Activated CD4-positive, CD25-positive, alpha-beta regulatory T cell treated with anti-CD3 and anti-CD28 coated beads, Interleukin-2, amount 50 U/mL, for 72 hours (primary cell): Measurements from ENCODE around the gene HSPA4.
"Not testable (repeated sequence)": the region's sequence is repeated elsewhere in the genome, so short reads cannot be mapped to it uniquely, and the experiment has no call there.

Source experiments
- DNase-seq: peaks from one replicate; pipeline ENCODE4 v3.0.0; 2021

HSPA4 gene

GRCh38 chr5:133128066-133128465 lies 76.3 kb downstream of the HSPA4 start:
- DNase-seq: no peak

GRCh38 chr5:133129289-133129688 lies 77.5 kb downstream of the HSPA4 start:
- DNase-seq: no peak

GRCh38 chr5:133129950-133130349 lies 78.1 kb downstream of the HSPA4 start:
- DNase-seq: no peak

- no peak for DNase-seq
Measured at GRCh38 chr5:133130387-133131118, 78.7 kb downstream of the HSPA4 start.

GRCh38 chr5:133132717-133133116 lies 80.9 kb downstream of the HSPA4 start:
- no peak for DNase-seq

- DNase-seq: not testable (repeated sequence)
Measured at GRCh38 chr5:133133241-133133640, 81.4 kb downstream of the HSPA4 start.

GRCh38 chr5:133136890-133137289 lies 85.1 kb downstream of the HSPA4 start:
- DNase-seq: not testable (repeated sequence)

GRCh38 chr5:133140311-133140710 lies 88.5 kb downstream of the HSPA4 start:
- no peak for DNase-seq

GRCh38 chr5:133141746-133142145 lies 89.9 kb downstream of the HSPA4 start:
- no peak for DNase-seq

GRCh38 chr5:133142782-133143181 lies 91.0 kb downstream of the HSPA4 start:
- DNase-seq: no peak

- DNase-seq: no peak
Measured at GRCh38 chr5:133144245-133144981, 92.6 kb downstream of the HSPA4 start.

GRCh38 chr5:133145436-133146170 lies 93.8 kb downstream of the HSPA4 start:
- DNase-seq: no peak

GRCh38 chr5:133147411-133147810 lies 95.6 kb downstream of the HSPA4 start:
- DNase-seq: no peak

- DNase-seq: no peak
Measured at GRCh38 chr5:133147815-133148567, 96.2 kb downstream of the HSPA4 start.

GRCh38 chr5:133149345-133149744 lies 97.5 kb downstream of the HSPA4 start:
- no peak for DNase-seq

- DNase-seq: no peak
Measured at GRCh38 chr5:133150909-133151544, 99.2 kb downstream of the HSPA4 start.

- no peak for DNase-seq
Measured at GRCh38 chr5:133154274-133155075, 102.7 kb downstream of the HSPA4 start.

GRCh38 chr5:133155326-133155969 lies 103.6 kb downstream of the HSPA4 start:
- no peak for DNase-seq
